GM19395 (cell line): Measurements from ENCODE around the gene PAF1.
"Not testable (repeated sequence)": the region's sequence is repeated elsewhere in the genome, so short reads cannot be mapped to it uniquely, and the experiment has no call there.

Source experiments
- ATAC-seq: cut with Tn5 transposase; IDR thresholded peaks from one replicate; pipeline ENCODE4 v1.9.1; 2021; ENCODE audit warnings: mild to moderate bottlenecking, moderate library complexity; ENCODE audit not compliant: unreplicated experiment

PAF1 gene

DNA sequence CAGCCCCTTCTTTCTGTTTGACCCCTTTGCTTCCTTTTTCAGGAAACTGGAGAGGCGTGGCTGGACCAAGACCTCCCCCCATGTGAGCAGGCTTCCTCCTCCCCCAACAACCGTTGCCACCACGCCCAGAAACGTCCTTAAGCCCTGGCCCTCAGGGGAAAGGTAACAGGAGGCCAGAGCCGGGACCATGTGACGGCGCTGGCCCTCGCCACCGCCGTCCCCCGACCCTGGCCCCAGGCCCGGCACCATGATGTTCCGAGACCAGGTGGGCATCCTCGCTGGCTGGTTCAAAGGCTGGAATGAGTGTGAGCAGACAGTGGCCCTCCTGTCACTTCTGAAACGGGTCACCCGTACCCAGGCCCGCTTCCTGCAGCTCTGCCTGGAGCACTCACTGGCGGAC lies 34.3 kb downstream of the PAF1 start:
- no peak for ATAC-seq

DNA sequence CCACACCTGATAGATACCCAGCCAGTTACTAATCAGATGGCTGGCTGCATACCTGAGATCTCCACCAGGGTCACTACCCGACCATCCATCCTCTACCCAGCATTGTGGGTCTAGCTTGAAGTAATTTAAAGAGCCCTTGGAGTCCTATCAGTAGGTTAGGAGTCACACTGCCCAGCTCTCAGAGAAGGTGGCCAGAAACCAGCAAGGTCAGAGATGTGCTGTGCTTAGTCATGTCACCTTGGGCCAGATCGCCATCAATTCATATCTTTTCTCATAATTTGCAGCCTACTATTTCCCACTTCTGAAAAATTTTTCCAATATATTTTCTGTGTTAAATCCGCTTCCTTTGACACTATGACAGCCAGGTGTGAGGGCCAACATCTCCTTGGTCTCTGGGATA lies 34.8 kb downstream of the PAF1 start:
- no peak for ATAC-seq

DNA sequence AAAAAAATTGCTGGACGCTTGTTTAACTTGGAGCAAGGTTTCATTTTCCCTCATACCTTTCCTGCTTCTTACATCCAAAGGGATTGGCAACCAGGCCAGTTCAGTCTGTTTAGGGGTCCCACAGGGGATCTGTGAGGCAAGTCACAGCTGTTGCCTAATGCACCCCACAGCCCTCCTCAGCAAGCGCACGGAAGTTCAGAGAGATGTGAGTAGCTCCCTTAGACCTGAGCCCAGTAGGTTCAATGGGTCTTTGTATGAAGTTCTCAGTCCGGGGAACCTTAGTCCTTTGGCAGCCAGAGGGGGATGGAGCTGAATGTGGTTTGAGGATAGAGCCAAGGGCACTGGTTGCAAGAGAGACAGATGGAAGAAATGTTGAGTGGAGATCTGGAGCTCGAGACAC lies 35.7 kb downstream of the PAF1 start:
- ATAC-seq, result no peak

DNA sequence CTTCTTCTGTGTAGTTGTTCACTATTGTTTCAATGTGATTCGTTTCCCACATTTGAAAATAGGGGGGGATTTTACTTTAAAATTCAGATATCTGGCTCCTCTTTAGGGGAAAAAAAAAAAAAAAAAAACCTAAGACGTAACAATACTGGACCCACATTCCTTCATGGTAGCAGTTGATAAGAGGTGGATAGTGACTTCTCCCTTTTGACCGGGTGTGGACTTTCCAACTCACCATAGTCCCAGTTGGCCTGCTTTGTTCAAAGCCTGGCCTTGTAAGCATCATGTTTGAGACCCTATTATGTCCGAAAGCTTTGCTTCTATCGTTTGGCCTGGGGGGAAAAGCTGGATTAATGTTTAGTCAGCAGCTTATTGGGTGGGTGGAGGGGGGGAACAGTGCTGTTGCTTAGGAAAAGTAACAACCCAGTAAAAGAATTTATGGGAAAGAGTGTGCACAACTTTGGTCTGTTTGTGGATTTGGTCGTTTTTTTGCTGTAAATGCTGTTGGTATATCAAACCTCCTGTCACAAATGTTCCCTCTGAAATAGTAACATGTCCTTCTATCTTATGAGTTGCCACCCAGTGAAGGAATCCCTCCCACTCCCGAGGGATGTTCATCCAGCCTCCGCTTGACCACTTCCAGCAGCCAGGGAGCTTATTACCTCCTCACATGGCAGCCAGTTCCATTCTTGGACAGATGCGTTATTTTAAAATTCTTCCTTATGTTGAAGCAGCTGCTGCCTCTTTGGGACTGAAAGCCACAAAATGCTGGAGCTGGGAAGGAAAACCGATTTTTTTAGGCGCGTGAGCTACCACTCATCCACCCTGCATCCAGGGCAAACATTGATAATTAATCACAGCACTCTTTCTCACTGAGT lies 38.3 kb downstream of the PAF1 start:
- ATAC-seq, result no peak

DNA sequence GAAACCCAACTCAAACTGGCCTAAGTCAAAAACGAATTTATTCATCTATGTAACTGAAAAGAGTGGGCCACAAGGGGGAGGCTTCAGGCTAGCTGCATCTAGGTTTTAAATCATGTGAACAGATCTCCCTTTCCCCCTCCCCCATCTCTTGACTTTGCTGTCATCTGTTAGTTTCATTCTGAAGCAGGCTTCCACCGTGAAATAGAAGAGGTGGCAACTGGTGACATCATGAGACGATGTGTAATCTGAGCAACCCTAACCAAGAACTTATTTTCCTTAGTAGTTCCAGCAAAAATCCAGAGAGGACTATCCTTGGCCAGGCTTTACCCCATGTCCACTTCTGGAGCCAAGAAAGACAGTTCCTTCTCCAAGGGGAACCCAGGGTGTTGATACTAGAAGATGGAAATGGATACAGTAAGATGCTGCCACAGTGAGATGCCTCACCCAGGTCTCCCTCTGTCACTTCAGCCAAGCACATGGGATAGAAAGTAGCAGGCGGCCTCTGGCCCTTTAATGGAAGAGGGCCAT lies 39.3 kb downstream of the PAF1 start:
- peak; percentile 80 for ATAC-seq

DNA sequence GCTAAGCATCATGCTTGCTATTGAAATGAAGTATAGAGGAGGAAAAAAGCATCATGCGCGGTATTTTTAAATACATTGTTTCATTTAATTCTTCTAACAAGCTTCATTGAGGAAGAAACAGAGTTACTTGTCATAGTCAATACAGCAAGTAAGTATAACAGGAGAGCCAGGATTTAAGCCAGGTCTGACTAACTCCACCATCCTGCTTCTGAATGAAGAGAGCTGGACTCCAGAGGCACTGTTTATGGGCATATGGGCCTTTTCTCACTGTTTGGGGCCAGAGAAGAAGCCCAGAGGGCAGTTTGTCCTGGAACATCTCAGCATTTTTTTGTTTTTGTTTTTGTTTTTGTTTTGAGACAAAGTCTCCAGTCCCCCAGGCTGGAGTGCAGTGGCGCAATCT lies 40.8 kb downstream of the PAF1 start:
- ATAC-seq, result no peak

DNA sequence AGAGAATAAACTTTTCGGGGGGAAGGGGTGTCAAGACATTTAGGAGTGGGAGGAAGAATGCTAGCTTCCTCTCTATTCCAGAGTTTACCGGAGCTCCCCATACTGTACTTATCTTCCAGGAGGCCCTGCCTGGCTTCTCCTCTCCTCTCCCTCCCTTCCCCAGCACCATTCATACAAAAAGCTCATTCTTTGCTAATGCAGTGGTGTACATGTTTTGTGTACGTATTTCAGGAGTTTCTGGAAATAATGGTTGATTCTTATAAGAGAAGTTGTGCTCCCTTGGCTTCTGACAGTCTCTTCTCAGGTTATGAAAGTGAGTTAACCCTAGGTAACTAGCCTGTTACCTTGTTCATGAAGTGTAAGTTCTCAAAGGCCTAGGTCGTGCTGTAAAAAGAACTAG lies 41.6 kb downstream of the PAF1 start:
- ATAC-seq, result no peak

DNA sequence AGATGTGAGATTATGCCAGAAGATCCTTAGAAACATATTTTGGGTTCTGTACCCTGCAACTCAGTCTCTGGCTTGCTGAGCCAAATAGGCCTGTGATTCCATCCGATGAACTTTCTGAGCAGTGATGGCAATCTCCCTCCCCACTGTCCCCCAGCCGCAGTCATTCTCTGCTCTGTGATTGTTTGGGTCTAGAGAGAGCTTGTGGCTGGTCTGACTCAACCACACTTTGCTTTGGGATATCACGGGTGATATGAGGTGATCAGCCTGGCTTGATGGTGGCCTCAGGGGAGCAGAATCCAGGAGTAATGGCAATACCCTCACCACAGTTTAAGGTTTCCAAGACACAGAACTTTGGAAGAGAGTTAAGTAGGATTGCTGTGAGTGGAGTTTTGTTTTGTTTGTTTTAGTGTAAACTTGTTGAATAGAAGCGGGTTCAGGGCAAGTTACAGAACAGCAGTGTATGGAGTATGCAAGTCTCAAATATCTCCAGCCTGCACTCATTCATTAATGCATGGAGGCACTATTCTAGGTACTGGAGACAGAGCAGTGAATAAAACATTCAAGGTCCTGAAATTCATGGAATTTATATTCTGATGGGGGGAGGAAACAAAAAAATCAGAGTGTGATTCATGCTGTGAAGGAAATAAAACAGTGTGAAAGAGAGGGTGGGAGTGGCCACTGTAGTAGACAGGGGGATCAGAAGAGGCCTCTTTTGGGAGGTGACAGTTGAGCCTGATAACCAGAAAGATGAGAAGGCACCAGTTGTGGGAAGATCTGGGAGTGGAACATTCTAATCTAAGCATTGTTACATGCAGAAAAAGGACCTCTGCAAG lies 43.4 kb downstream of the PAF1 start:
- ATAC-seq, result no peak

DNA sequence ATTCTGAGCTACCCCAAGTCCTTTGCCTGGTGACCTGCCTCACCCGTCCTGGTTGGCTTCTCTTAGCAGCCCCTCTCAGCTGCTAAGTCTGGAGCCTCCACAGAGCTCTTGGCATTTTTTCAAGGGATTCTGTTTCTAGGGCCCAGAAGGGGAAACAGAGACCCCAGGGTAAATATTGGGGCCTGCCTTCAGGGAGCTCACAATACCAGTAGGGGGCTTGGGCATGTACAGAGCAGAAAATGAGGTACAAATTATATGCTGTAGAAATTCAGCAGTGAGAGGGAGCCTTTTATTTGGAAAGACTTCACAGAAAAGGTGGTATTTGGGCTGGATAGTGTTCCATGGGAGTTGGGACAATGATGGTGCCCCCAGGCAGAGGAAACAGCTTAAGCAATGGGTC lies 45.0 kb downstream of the PAF1 start:
- ATAC-seq, result no peak

DNA sequence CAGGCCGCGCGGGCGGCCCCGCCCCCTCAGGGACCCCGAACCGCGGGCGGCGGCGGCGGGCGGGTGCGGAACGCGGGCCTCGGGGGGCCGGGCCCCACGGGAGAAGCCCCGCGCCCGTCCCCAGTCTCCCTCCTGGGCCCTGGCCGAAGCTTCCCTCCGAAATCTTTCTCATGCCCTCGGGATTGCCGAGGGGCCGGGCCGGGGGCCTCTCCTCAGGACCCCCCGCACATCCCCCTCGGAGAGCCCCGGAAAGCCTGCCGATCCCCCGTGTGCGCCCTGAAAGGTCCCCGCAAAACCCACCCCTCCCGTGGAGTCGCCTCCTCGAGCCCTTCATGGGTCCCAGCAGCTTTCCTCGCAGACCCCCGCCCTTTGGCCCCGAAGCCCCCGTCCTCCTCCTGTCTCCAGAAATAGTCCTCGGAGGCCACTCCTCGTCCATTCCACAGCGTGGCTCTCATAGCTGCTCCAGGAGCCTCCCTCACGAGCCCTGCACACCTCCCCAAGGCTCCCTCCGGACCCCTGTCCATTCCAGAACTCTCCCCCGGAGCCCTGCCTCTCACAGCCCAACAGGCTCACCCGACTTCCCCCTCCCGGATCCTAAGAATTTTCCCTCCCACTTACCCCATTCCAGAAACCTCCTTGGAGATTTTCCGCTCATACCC lies 48.1 kb downstream of the PAF1 start:
- no peak for ATAC-seq

DNA sequence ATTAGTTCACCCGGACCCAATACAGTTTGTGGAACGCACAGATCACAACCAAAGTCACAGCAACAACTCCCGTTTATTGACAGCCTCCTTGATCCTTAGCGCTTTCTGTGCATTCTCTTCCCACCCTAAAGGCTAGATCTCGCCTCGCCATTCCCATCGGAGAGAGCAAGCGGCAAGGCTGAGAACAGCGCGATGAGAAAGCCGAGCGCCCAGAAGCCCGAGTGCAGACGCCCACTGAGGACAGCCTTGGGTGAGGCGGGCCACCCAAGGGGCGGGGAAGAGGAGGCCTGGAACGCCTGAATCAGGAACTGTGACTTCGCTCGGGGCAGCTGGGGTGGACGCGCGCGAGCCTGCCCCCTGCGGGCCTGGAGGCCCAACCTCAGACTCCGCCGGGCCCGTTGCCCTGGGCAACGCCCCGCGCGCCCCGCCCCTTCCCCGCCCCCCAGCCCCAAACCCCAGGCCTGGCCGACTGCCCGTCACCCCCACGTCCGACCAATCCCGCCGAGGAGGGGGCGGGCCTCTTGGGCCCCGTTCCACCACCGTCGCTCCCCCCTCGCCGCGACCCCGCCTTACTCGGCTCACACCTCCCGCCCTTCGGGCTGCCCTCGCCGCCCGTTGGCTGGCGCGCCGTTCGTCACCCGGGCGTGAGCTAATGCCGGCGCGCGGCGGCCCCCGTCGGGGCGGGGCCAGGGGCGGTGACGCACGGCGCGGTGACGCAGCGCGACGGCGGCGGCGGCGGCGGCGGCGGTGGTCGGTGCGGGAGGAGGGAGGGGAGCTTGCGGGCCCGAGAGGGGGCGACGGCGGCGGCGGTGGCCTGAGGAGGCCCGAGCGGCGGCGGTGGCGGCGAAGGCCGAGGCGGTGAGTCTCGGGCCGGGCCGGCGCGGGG lies 48.9 kb downstream of the PAF1 start, which contains the start of gene SAMD4B:
SAMD4B (plus strand) TSS at position 703 of the 886 bp plus-strand sequence. CDS start 14,473 bp downstream, outside the sequence.
- peak; percentile 89 for ATAC-seq

DNA sequence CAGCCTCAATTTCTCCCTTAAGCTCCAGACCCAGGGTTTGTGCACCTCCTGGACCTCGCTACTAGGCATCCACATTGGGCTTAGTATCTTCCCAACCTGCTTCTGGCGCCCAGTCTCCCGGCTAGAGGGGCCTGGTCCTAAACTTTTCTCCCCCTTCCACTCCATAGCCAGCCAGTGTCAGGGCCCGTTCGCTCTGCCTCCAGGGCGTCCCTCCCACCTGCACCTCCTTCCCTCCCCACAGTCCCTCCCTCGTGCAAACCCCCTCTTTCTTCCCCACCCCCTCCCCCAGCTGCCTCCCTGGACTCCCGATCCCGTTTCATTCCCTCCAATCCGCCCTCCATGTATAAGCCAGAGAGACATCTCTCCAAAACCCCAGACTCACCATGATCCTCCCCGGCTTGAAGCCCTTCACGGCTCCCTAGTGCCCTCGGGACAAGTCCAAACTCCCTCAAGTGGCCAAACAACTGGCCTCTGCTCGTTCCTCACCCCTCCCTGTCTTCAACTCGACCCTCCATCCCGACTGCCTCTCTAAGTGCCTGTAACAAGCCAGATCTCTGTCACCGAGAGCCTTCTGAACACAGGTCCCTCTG lies 49.7 kb downstream of the PAF1 start:
- no peak for ATAC-seq

DNA sequence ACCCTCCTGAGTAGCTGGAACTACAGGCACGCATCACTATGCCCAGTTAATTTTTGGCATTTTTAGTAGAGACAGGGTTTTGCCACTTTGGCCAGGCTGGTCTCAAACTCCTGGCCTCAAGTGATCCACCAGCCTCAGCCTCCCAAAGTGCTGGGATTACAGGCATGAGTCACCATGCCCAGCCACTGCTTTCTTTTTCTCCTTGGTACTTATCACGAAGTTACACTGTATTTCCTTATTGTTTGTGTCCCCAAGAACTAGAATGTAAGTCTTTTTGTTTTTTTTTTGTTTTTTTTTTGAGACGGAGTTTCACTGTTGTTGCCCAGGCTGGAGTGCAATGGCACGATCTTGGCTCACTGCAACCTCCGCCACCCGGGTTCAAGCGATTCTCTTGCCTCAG lies 50.8 kb downstream of the PAF1 start:
- ATAC-seq, result not testable (repeated sequence)

DNA sequence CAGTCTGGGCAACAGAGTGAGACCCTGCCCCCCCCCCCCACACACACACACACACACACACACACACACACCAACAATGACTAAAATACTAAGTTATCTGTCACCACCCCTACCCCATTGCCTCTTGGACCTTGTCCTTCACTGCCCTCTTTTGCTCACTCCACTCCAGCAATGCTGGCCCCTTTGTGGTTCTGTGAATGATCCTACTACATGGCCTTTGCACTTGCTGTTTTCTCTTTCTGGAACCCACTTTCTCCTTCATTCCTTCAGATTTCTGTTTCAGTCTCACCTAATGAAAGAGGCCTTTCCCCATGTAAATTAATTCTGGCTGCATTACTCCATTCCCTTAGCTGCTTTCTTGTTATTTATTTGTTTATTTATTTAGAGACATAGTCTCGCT lies 51.2 kb downstream of the PAF1 start:
- ATAC-seq, result no peak

DNA sequence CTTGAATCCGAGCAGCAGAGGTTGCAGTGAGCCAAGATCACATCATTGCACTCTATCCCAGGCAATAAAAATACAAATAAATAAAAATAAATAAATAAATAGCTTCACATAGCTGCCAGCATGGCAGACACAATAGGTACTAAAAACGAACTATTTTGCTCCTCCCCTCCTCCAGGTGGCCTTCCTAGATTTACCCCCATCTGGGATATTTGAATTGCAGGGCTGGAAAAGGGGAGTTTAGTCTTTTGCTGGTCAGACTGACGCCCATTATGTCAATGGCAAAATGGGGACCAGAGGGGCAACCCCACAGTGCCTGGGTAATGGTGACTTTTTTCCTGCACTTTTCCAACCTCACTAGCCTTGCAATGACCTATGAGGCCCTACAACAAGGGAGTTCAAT lies 54.4 kb downstream of the PAF1 start:
- no peak for ATAC-seq
